Measurements from ENCODE around the gene PGM2. TPM values are rescaled to one million over a fixed set of nuclear protein-coding genes. Genes with fewer than 3 reads are reported as not detected.

Gene PGM2
- total RNA-seq, 3 donors from 2014 or later (not counting 1 experiment from before 2014, with no cell fraction given) = 18.7 to 31.9 (median 27.1) TPM

- Histone ChIP-seq H3K9me3 (ENCODE audit: control insufficient read depth, insufficient read depth, low read length) (no peaks in the 10 kb centered on the region), H3K4me1 (ENCODE audit: control insufficient read depth, insufficient read depth, low read length) (peaks cover 20% of the 10 kb centered on the region), H3K27me3 (ENCODE audit: control insufficient read depth, insufficient read depth, low read length) (no peaks in the 10 kb centered on the region), H3K4me3 (ENCODE audit: low read length) (no peak overlapping the region), H3K27ac (ENCODE audit: low read length) (no peak overlapping the region), H3K36me3 (ENCODE audit: control insufficient read depth, insufficient read depth, low read length) (peaks cover 5% of the 10 kb centered on the region)
- H3K4me1 Mint-ChIP-seq = peaks cover 34 to 53% of the 10 kb centered on the region in 2 donors
- H3K36me3 Mint-ChIP-seq = peaks cover 6% of the 10 kb centered on the region
- no peak for TF ChIP-seq CTCF (IDR thresholded peaks at IDR 0.05)
- no peaks in the 10 kb centered on the region for H3K9me3 Mint-ChIP-seq
- ATAC-seq (no peak), DNase-seq (no peak)
- WGBS (ENCODE audit: insufficient coverage) = 93% methylated on average over 5 of the region's 7 CpGs
- no peak overlapping the region for H3K27ac Mint-ChIP-seq
- H3K27me3 Mint-ChIP-seq (ENCODE audit: low read depth in 2 of 2) = no peaks in the 10 kb centered on the region
- intact Hi-C loops (cut with micrococcal nuclease) = no loop called here
- H3K4me3 Mint-ChIP-seq = no peak overlapping the region
Measured at GRCh38 chr4:37895271-37895670, 68.8 kb downstream of the PGM2 start.

GRCh38 chr4:37896206-37896860 is 69.8 kb downstream of the PGM2 start:
- no peaks in the 10 kb centered on the region for H3K9me3 Mint-ChIP-seq
- no peak for DNase-seq
- intact Hi-C loops (cut with micrococcal nuclease) = no loop called here
- Histone ChIP-seq H3K4me1 (ENCODE audit: control insufficient read depth, insufficient read depth, low read length) (peaks cover 17% of the 10 kb centered on the region), H3K27me3 (ENCODE audit: control insufficient read depth, insufficient read depth, low read length) (no peaks in the 10 kb centered on the region), H3K9me3 (ENCODE audit: control insufficient read depth, insufficient read depth, low read length) (no peaks in the 10 kb centered on the region), H3K36me3 (ENCODE audit: control insufficient read depth, insufficient read depth, low read length) (peaks cover 5% of the 10 kb centered on the region), H3K27ac (ENCODE audit: low read length) (no peak overlapping the region), H3K4me3 (ENCODE audit: low read length) (no peak overlapping the region)
- H3K27me3 Mint-ChIP-seq (ENCODE audit: low read depth in 2 of 2) = no peaks in the 10 kb centered on the region
- no peak for TF ChIP-seq CTCF (IDR thresholded peaks at IDR 0.05)
- peaks cover 34 to 56% of the 10 kb centered on the region in 2 donors for H3K4me1 Mint-ChIP-seq
- ATAC-seq = no peak
- no peak overlapping the region for H3K4me3 Mint-ChIP-seq
- no peak overlapping the region for H3K27ac Mint-ChIP-seq
- peaks cover 6% of the 10 kb centered on the region for H3K36me3 Mint-ChIP-seq

- no peak for DNase-seq
Measured at GRCh38 chr4:37902212-37902611, 75.7 kb downstream of the PGM2 start.

More at GRCh38 chr4:37902212-37902611, 75.7 kb downstream of the PGM2 start:
- WGBS (ENCODE audit: insufficient coverage) = 89% methylated on average over 7 of the region's 7 CpGs
- Histone ChIP-seq H3K27me3 (ENCODE audit: control insufficient read depth, insufficient read depth, low read length) (no peaks in the 10 kb centered on the region), H3K4me3 (ENCODE audit: low read length) (no peak overlapping the region), H3K36me3 (ENCODE audit: control insufficient read depth, insufficient read depth, low read length) (peaks cover 21% of the 10 kb centered on the region), H3K4me1 (ENCODE audit: control insufficient read depth, insufficient read depth, low read length) (no peaks in the 10 kb centered on the region), H3K27ac (ENCODE audit: low read length) (no peak overlapping the region), H3K9me3 (ENCODE audit: control insufficient read depth, insufficient read depth, low read length) (no peaks in the 10 kb centered on the region)
- peaks cover 38 to 42% of the 10 kb centered on the region in 2 donors for H3K4me1 Mint-ChIP-seq
- no peak for TF ChIP-seq CTCF (IDR thresholded peaks at IDR 0.05)
- no peaks in the 10 kb centered on the region for H3K9me3 Mint-ChIP-seq
- intact Hi-C loops (cut with micrococcal nuclease) = no loop called here
- H3K4me3 Mint-ChIP-seq = no peak overlapping the region
- peaks cover 6% of the 10 kb centered on the region for H3K36me3 Mint-ChIP-seq
- ATAC-seq = no peak
- H3K27ac Mint-ChIP-seq = no peak overlapping the region
- no peaks in the 10 kb centered on the region for H3K27me3 Mint-ChIP-seq (ENCODE audit: low read depth in 2 of 2)

All from natural killer cell (primary cell).